Endothelial cell of umbilical vein (primary cell): Measurements from ENCODE around the gene REG3G. TPM values are rescaled to one million over a fixed set of nuclear protein-coding genes. Genes with fewer than 3 reads are reported as not detected.

Source experiments
- BruUV-seq: library from RNA; stranded (reverse); fragments of 400-500 nt; replicated peaks from 2 replicates; lab custom pipeline; 2021; lab: Mats Ljungman, UMichigan
- CTCF ChIA-PET: fragments of 300-600, 350-600 bp; sonication (Branson Sonifier 250); formaldehyde crosslinking; loops from one replicate; lab custom pipeline; 2021; ENCODE audit warnings: antibody characterized with exemption, inconsistent platforms; lab: Charles Lee
- POLR2A ChIA-PET: fragments of 300-600, 350-600 bp; sonication (Branson Sonifier 250); formaldehyde crosslinking; loops from one replicate; lab custom pipeline; 2021; ENCODE audit warnings: antibody characterized with exemption, inconsistent platforms; lab: Charles Lee
- DNase-seq: peaks from one replicate; pipeline ENCODE4 v3.0.0-alpha.2; 2011; ENCODE audit warnings: low read depth, low spot score
- FAIRE-seq: peaks from 2 replicates; lab custom pipeline; 2011; peaks lifted over from hg19 to GRCh38; lab: Jason Lieb, UNC
- H2AFZ ChIP-seq: 2 replicates; pipeline ENCODE4 v1.6.0; 2012; ENCODE audit warnings: low read depth, low read length, control low read depth, inconsistent platforms
- H3K27ac ChIP-seq: 2 replicates; pipeline ENCODE4 v1.5.1; 2011; ENCODE audit warnings: low read depth, mild to moderate bottlenecking, control low read depth, low read length, moderate library complexity; ENCODE audit not compliant: insufficient read depth
- H3K27me3 ChIP-seq, 2 experiments: 2 replicates each; pipeline versions ENCODE4 v1.6.0 to v1.6.1; 2011; ENCODE audit warnings: low read length in 2 of 2, mixed read lengths in 1 of 2; ENCODE audit not compliant: control insufficient read depth in 2 of 2, insufficient read depth in 2 of 2
- H3K36me3 ChIP-seq, 2 experiments: 2 replicates in 1 of 2; 3 replicates in 1 of 2; pipeline ENCODE4 v1.5.1; 2011; ENCODE audit warnings: low read length in 2 of 2, mild to moderate bottlenecking in 1 of 2, moderate library complexity in 1 of 2; ENCODE audit not compliant: control insufficient read depth in 2 of 2, insufficient read depth in 2 of 2; ENCODE audit errors: extremely low read depth in 1 of 2
- H3K4me1 ChIP-seq: 3 replicates; pipeline ENCODE4 v1.5.1; 2011; ENCODE audit warnings: mild to moderate bottlenecking, low read length; ENCODE audit not compliant: control insufficient read depth, insufficient read depth; ENCODE audit errors: extremely low read depth
- H3K4me2 ChIP-seq: 2 replicates; pipeline ENCODE4 v1.6.1; 2011; ENCODE audit warnings: low read length, control low read depth, mixed read lengths; ENCODE audit not compliant: insufficient read depth
- H3K4me3 ChIP-seq, 3 experiments: fragments of 200-600 bp in 1 of 3; sonication (generic), shearing (Covaris generic) in 1 of 3; replicated peaks in 1 of 3; 2 replicates each; pipeline ENCODE4 v1.5.1; 2011 to 2016; ENCODE audit warnings: control low read depth in 3 of 3, low read length in 3 of 3, mild to moderate bottlenecking in 2 of 3, inconsistent platforms in 1 of 3, low read depth in 1 of 3, moderate library complexity in 1 of 3; ENCODE audit not compliant: insufficient read depth in 1 of 3
- H3K79me2 ChIP-seq: 2 replicates; pipeline ENCODE4 v1.6.0; 2012; ENCODE audit warnings: low read length, inconsistent platforms; ENCODE audit not compliant: control insufficient read depth, insufficient read depth
- H3K9ac ChIP-seq: replicated peaks from 2 replicates; pipeline ENCODE3; 2011; ENCODE audit warnings: low read length, control low read depth; ENCODE audit not compliant: insufficient read depth; ENCODE audit errors: extremely low read depth
- H3K9me1 ChIP-seq: replicated peaks from 3 replicates; pipeline ENCODE4 v1.6.0; 2011; ENCODE audit warnings: mild to moderate bottlenecking, low read length; ENCODE audit not compliant: control insufficient read depth, insufficient read depth; ENCODE audit errors: extremely low read depth
- H3K9me3 ChIP-seq: replicated peaks from 2 replicates; pipeline ENCODE4 v1.5.1; 2012; ENCODE audit warnings: low read length, inconsistent platforms; ENCODE audit not compliant: control insufficient read depth, insufficient read depth
- H4K20me1 ChIP-seq: replicated peaks from 2 replicates; pipeline ENCODE3; 2011; ENCODE audit warnings: mild to moderate bottlenecking, low read length; ENCODE audit not compliant: control insufficient read depth, insufficient read depth; ENCODE audit errors: extremely low read depth
- CTCF ChIP-seq, 2 donors: IDR thresholded peaks; 1 replicate in 1 of 2; 2 replicates in 1 of 2; pipeline ENCODE4 v1.5.1; 2011; ENCODE audit warnings: low read length in 2 of 2, mild to moderate bottlenecking in 2 of 2, moderate library complexity in 2 of 2, control low read depth in 1 of 2, inconsistent platforms in 1 of 2, low read depth in 1 of 2; ENCODE audit not compliant: insufficient read depth in 1 of 2; ENCODE audit errors: extremely low read depth in 1 of 2
- EZH2 ChIP-seq: IDR thresholded peaks from 2 replicates; pipeline ENCODE4 v1.6.1; 2012; ENCODE audit warnings: borderline replicate concordance, low read depth, mild to moderate bottlenecking, moderate library complexity, low read length, inconsistent platforms; ENCODE audit not compliant: severe bottlenecking
- GATA2 ChIP-seq: IDR thresholded peaks from 2 replicates; pipeline ENCODE4 v1.7.0; 2011; ENCODE audit warnings: low read depth, mild to moderate bottlenecking, moderate library complexity, mixed read lengths, low read length; ENCODE audit not compliant: insufficient read length, insufficient read depth
- JUN ChIP-seq: IDR thresholded peaks from 2 replicates; pipeline ENCODE4 v1.6.1; 2011; ENCODE audit warnings: borderline replicate concordance, low read depth; ENCODE audit not compliant: insufficient read length, insufficient read depth
- POLR2A ChIP-seq: IDR thresholded peaks from 2 replicates; pipeline ENCODE4 v1.6.1; 2012; ENCODE audit warnings: low read depth, mild to moderate bottlenecking, control low read depth, low read length
- POLR2AphosphoS5 ChIP-seq: IDR thresholded peaks from 2 replicates; pipeline ENCODE4 v1.6.1; 2012; ENCODE audit warnings: low read depth, mild to moderate bottlenecking, control low read depth, low read length, moderate library complexity; ENCODE audit not compliant: insufficient read depth
- dilution Hi-C: fragments of 300-500 bp; cut with MboI; formaldehyde crosslinking; loops from one replicate; pipeline ENCODE4 v1.15.0; 2019; ENCODE audit warnings: low sequenced_read_pairs; ENCODE audit not compliant: extremely low pct_ligation_motif_present
- intact Hi-C: fragments of 100-400 bp; cut with micrococcal nuclease; formaldehyde crosslinking; loops from one replicate; pipeline ENCODE4 v1.10.0; 2022
- polyA plus RNA-seq, 4 experiments: library from polyadenylated mRNA; depleted of rRNA in 3 of 4; stranded (reverse) in 3 of 4; unstranded in 1 of 4; fragments of >200 nt; gene quantifications; 2 replicates each; pipeline versions ENCODE4 v1.2.1 to v1.2.3, GENCODE V29; 2011 to 2012; ENCODE audit warnings: missing spikeins in 1 of 4
- total RNA-seq: library from RNA; stranded (reverse); gene quantifications from 2 replicates; pipeline ENCODE4 v1.2.3, GENCODE V29; 2021

Gene REG3G
- total and polyA plus RNA-seq, 2 donors (not counting 3 experiments of a cell fraction or from before 2014, with no cell fraction given), result not detected

DNA sequence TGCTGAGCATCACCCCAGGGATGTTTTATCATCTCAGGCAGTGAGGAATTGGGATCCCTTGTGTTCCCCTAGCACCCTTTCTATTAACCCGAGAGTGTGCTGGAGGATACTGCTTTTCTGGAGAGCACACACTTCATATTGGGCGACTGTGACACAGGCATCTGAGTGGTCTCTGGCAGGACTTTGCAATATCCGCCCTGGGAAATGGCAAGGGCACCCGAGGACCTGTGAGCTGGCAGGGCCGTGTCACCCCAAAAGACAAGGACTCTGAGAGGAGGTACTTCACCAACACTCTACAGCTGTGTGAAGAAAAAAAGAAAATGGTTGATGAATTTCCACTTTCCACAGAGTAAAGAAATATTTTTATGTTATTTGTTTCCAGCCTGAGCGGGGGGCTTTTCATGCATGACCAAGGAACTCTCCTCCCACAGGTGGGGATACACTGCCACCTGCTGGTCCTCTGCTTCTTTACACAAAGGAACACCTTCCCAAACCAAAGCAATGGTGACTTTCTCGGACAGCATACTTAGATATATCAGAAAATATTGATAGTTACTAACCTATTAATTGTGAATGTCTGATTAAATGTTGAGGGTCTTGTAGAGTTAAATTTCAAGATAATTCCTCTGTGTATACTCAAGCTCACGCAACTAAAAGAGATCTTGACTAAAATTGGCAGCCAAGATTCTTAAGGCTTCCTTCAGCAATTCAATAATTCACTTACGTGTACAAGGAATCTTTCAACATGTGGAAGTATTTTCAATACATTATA, 45.9 kb upstream of the REG3G start:
- dilution Hi-C loops, result no loop called here
- H3K79me2 ChIP-seq, result no peaks in the 10 kb centered on the region
- peak; percentile 69 for DNase-seq

More for the DNA sequence above, 45.9 kb upstream of the REG3G start:
- no peaks in the 10 kb centered on the region for H3K27me3 ChIP-seq
- H4K20me1 ChIP-seq, result no peaks in the 10 kb centered on the region
- H3K9ac ChIP-seq, result no peak overlapping the region
- H3K27ac ChIP-seq, result no peak overlapping the region
- CTCF ChIA-PET, result interaction anchor here (0.6 to 2.4 kb wide), 7 partner anchors 10 to 1963 kb away, joined by 3 to 21 read pairs (median 3); no protein-coding TSS in a partner anchor
- no peak overlapping the region for H2AFZ ChIP-seq
- H3K36me3 ChIP-seq, result no peaks in the 10 kb centered on the region
- peak; percentile 75 for FAIRE-seq
- intact Hi-C loops, result loop anchor here (1.0 to 10.0 kb wide), 4 partner anchors 39 to 628 kb away; no protein-coding TSS in a partner anchor
- BruUV-seq, result no TSS peak
- no peaks in the 10 kb centered on the region for H3K9me1 ChIP-seq
- no peaks in the 10 kb centered on the region for H3K4me1 ChIP-seq
- POLR2A ChIA-PET, result no interaction called here
- no peaks in the 10 kb centered on the region for H3K9me3 ChIP-seq
- no peak overlapping the region for H3K4me2 ChIP-seq
- no peak overlapping the region for H3K4me3 ChIP-seq
- TF ChIP-seq EZH2 (no peak), GATA2 (no peak), POLR2A (no peak), POLR2AphosphoS5 (no peak), JUN (no peak), CTCF (IDR thresholded peaks at IDR 0.05; ENCODE audit: extremely low read depth in 1 of 2, insufficient read depth in 1 of 2, low read depth in 1 of 2, low read length in 2 of 2) (peak; percentile 69 to 75)
